BLaER1 treated with 17β-estradiol and CSF1 and Interleukin-3, amounts not matched to agents 10 nM and 100 nM (cell line): ENCODE measurements around the gene GATAD2A.

Source experiments
- H3K27ac ChIP-seq, 11 experiments: shearing (Covaris generic); formaldehyde crosslinking; 2 replicates each; pipeline ENCODE4 v1.8.1; 2022
- H3K27me3 ChIP-seq, 11 experiments: shearing (Covaris generic); formaldehyde crosslinking; 2 replicates each; pipeline ENCODE4 v1.8.1; 2022
- H3K36me3 ChIP-seq, 11 experiments: shearing (Covaris generic); formaldehyde crosslinking; 2 replicates each; pipeline ENCODE4 v1.8.1; 2022
- H3K4me1 ChIP-seq, 10 experiments: shearing (Covaris generic); formaldehyde crosslinking; 2 replicates each; pipeline ENCODE4 v1.8.1; 2022
- H3K4me2 ChIP-seq, 11 experiments: shearing (Covaris generic); formaldehyde crosslinking; 2 replicates each; pipeline ENCODE4 v1.8.1; 2022
- H3K4me3 ChIP-seq, 10 experiments: shearing (Covaris generic); formaldehyde crosslinking; 2 replicates each; pipeline ENCODE4 v1.8.1; 2022
- H3K9ac ChIP-seq, 11 experiments: shearing (Covaris generic); formaldehyde crosslinking; 2 replicates each; pipeline ENCODE4 v1.8.1; 2022
- H3K9me3 ChIP-seq, 11 experiments: shearing (Covaris generic); formaldehyde crosslinking; replicated peaks in 1 of 11; 2 replicates each; pipeline ENCODE4 v1.8.1; 2022
- H4K20me1 ChIP-seq, 11 experiments: shearing (Covaris generic); formaldehyde crosslinking; 2 replicates each; pipeline ENCODE4 v1.8.1; 2022
- Cebpa-rat ChIP-seq, 11 experiments: shearing (Covaris generic); IDR thresholded peaks; 2 replicates each; pipeline ENCODE4 v1.8.1; 2022

GATAD2A gene

GRCh38 chr19:19537075-19538048 is 131.9 kb downstream of the GATAD2A start:
- Histone ChIP-seq H4K20me1 (peaks cover 0 to 46% (median 0%) of the 10 kb centered on the region in 11 experiments; a peak in 9 of 22 replicates), H3K9ac (peak overlapping the region in 1 of 11 experiments; percentile 29; a peak in 2 of 22 replicates), H3K27me3 (peaks cover 22 to 42% (median 33%) of the 10 kb centered on the region in 11 experiments), H3K4me2 (peak overlapping the region; percentile 54 to 84 (median 71); a peak in 17 of 22 replicates), H3K36me3 (peaks cover 0 to 14% (median 3%) of the 10 kb centered on the region in 11 experiments; a peak in 8 of 22 replicates), H3K4me1 (peaks cover 29 to 48% (median 40%) of the 10 kb centered on the region in 10 experiments), H3K4me3 (peak overlapping the region in 4 of 10 experiments; percentile 36 to 57 (median 50); a peak in 3 of 20 replicates), H3K27ac (no peak overlapping the region), H3K9me3 (peaks cover 0 to 12% (median 0%) of the 10 kb centered on the region in 11 experiments; a peak in 2 of 22 replicates)
- no peak for TF ChIP-seq Cebpa-rat (IDR thresholded peaks at IDR 0.05)

- H4K20me1 ChIP-seq, result peaks cover 0 to 38% (median 0%) of the 10 kb centered on the region in 11 experiments; a peak in 5 of 22 replicates
- peak within 1 kb of the TSS in 9 of 10 experiments; percentile 31 to 57 (median 45); a peak in 13 of 20 replicates for H3K4me3 ChIP-seq
- H3K27ac ChIP-seq, result no peak within 1 kb of the TSS
- H3K9ac ChIP-seq, result peak within 1 kb of the TSS in 7 of 11 experiments; percentile 4 to 54 (median 24); a peak in 6 of 22 replicates
- peaks cover 0 to 14% (median 3%) of the 10 kb centered on the region in 11 experiments; a peak in 8 of 22 replicates for H3K36me3 ChIP-seq
- H3K4me2 ChIP-seq, result peak within 1 kb of the TSS; percentile 54 to 84 (median 71)
- peaks cover 22 to 42% (median 33%) of the 10 kb centered on the region in 11 experiments for H3K27me3 ChIP-seq
- no peak for TF ChIP-seq Cebpa-rat (IDR thresholded peaks at IDR 0.05)
- peaks cover 0 to 12% (median 0%) of the 10 kb centered on the region in 11 experiments; a peak in 2 of 22 replicates for H3K9me3 ChIP-seq
- peaks cover 26 to 48% (median 40%) of the 10 kb centered on the region in 10 experiments for H3K4me1 ChIP-seq
Measured at GRCh38 chr19:19538061-19538784, 132.7 kb downstream of the GATAD2A start, which contains the start of gene CILP2. Gene CILP2, plus strand, starts transcription at chr19:19538265. Its CDS starts 85 bp downstream, at chr19:19538350.

- peaks cover 22 to 42% (median 33%) of the 10 kb centered on the region in 11 experiments for H3K27me3 ChIP-seq
- H3K4me3 ChIP-seq, result peak overlapping the region in 5 of 10 experiments; percentile 33 to 57 (median 46); a peak in 5 of 20 replicates
- H3K9ac ChIP-seq, result peak overlapping the region in 2 of 11 experiments; percentile 22 to 54; a peak in 1 of 22 replicates
- H4K20me1 ChIP-seq, result peaks cover 0 to 32% (median 0%) of the 10 kb centered on the region in 11 experiments; a peak in 4 of 22 replicates
- no peak overlapping the region for H3K27ac ChIP-seq
- peaks cover 20 to 48% (median 36%) of the 10 kb centered on the region in 10 experiments for H3K4me1 ChIP-seq
- peaks cover 0 to 14% (median 3%) of the 10 kb centered on the region in 11 experiments; a peak in 8 of 22 replicates for H3K36me3 ChIP-seq
- peak overlapping the region; percentile 54 to 84 (median 71); a peak in 19 of 22 replicates for H3K4me2 ChIP-seq
- peaks cover 0 to 12% (median 0%) of the 10 kb centered on the region in 11 experiments; a peak in 3 of 22 replicates for H3K9me3 ChIP-seq
- TF ChIP-seq Cebpa-rat (IDR thresholded peaks at IDR 0.05), result no peak
Measured at GRCh38 chr19:19538785-19539166, 133.3 kb downstream of the GATAD2A start.

GRCh38 chr19:19539698-19540063 is 134.2 kb downstream of the GATAD2A start:
- Histone ChIP-seq H3K4me3 (no peak overlapping the region), H3K27me3 (peaks cover 22 to 42% (median 33%) of the 10 kb centered on the region in 11 experiments), H4K20me1 (peaks cover 0 to 29% (median 0%) of the 10 kb centered on the region in 11 experiments; a peak in 4 of 22 replicates), H3K36me3 (peaks cover 0 to 13% (median 7%) of the 10 kb centered on the region in 11 experiments; a peak in 9 of 22 replicates), H3K4me1 (peaks cover 18 to 44% (median 30%) of the 10 kb centered on the region in 10 experiments; a peak in 19 of 20 replicates), H3K9ac (no peak overlapping the region), H3K9me3 (peaks cover 0 to 20% (median 0%) of the 10 kb centered on the region in 11 experiments; a peak in 4 of 22 replicates), H3K4me2 (no peak overlapping the region), H3K27ac (no peak overlapping the region)
- no peak for TF ChIP-seq Cebpa-rat (IDR thresholded peaks at IDR 0.05)

- TF ChIP-seq Cebpa-rat (IDR thresholded peaks at IDR 0.05), result no peak
- Histone ChIP-seq H3K36me3 (peaks cover 0 to 11% (median 5%) of the 10 kb centered on the region in 11 experiments; a peak in 9 of 22 replicates), H3K27me3 (peaks cover 22 to 42% (median 33%) of the 10 kb centered on the region in 11 experiments), H4K20me1 (peaks cover 0 to 29% (median 0%) of the 10 kb centered on the region in 11 experiments; a peak in 3 of 22 replicates), H3K4me2 (no peak overlapping the region), H3K9me3 (peaks cover 0 to 24% (median 0%) of the 10 kb centered on the region in 11 experiments; a peak in 5 of 22 replicates), H3K9ac (no peak overlapping the region), H3K4me1 (peaks cover 18 to 44% (median 30%) of the 10 kb centered on the region in 10 experiments; a peak in 19 of 20 replicates), H3K4me3 (no peak overlapping the region), H3K27ac (no peak overlapping the region)
Measured at GRCh38 chr19:19540064-19540714, 134.7 kb downstream of the GATAD2A start.

- H3K4me1 ChIP-seq, result peaks cover 18 to 44% (median 30%) of the 10 kb centered on the region in 10 experiments; a peak in 19 of 20 replicates
- no peak overlapping the region for H3K4me3 ChIP-seq
- H3K4me2 ChIP-seq, result peak overlapping the region in 3 of 11 experiments; percentile 52 to 77 (median 62); a peak in 4 of 22 replicates
- H3K9me3 ChIP-seq, result peaks cover 0 to 24% (median 0%) of the 10 kb centered on the region in 11 experiments; a peak in 5 of 22 replicates
- peaks cover 22 to 42% (median 33%) of the 10 kb centered on the region in 11 experiments for H3K27me3 ChIP-seq
- H4K20me1 ChIP-seq, result peaks cover 0 to 23% (median 0%) of the 10 kb centered on the region in 11 experiments; a peak in 3 of 22 replicates
- no peak overlapping the region; a peak in 1 of 22 replicates for H3K27ac ChIP-seq
- H3K36me3 ChIP-seq, result peaks cover 0 to 11% (median 0%) of the 10 kb centered on the region in 11 experiments; a peak in 3 of 22 replicates
- H3K9ac ChIP-seq, result no peak overlapping the region
- TF ChIP-seq Cebpa-rat (IDR thresholded peaks at IDR 0.05), result no peak
Measured at GRCh38 chr19:19540715-19541515, 135.4 kb downstream of the GATAD2A start.
